A673 (cell line): Measurements from ENCODE around the gene KRTAP4-3.
"Not testable (repeated sequence)": the region's sequence is repeated elsewhere in the genome, so short reads cannot be mapped to it uniquely, and the experiment has no call there.

Experiments
- EZH2 ChIP-seq: fragments of 200-600 bp; sonication (generic); IDR thresholded peaks from 2 replicates; pipeline ENCODE4 v1.6.1; 2017; ENCODE audit warnings: borderline replicate concordance, low read depth, mild to moderate bottlenecking, mixed read lengths, antibody characterized with exemption, low read length; ENCODE audit not compliant: poor library complexity, severe bottlenecking
- TF ChIP-seq, protein P1 (sequence below): fragments of 300-800, 200-600 bp; sonication (generic); conservative IDR thresholded peaks from 2 replicates; pipeline ENCODE4 v1.5.1; 2017; ENCODE audit warnings: low read depth, mild to moderate bottlenecking, antibody characterized with exemption, low read length, moderate library complexity, mixed read lengths

DNA sequence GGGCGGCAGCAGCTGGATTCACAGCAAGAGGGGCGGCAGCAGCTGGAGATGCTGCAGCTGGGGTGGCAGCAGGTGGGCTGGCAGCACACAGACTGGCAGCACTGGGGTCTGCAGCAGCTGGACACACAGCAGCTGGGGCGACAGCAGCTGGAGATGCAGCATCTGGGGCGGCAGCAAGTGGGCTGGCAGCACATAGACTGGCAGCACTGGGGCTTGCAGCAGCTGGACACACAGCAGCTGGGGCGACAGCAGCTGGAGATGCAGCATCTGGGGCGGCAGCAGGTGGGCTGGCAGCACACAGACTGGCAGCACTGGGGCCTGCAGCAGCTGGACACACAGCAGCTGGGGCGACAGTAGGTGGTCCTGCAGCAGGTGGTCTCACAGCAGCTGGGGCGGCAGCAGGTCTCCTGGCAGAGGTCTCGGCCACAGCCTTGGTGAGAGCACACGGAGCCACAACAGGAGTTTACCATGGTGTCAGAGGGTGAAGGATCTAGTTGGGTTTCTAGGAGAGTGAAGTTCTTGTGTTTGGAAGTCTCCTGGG lies 50.1 kb downstream of the KRTAP4-3 start, which contains the start of gene KRTAP4-11:
- TF ChIP-seq, protein P1, sequence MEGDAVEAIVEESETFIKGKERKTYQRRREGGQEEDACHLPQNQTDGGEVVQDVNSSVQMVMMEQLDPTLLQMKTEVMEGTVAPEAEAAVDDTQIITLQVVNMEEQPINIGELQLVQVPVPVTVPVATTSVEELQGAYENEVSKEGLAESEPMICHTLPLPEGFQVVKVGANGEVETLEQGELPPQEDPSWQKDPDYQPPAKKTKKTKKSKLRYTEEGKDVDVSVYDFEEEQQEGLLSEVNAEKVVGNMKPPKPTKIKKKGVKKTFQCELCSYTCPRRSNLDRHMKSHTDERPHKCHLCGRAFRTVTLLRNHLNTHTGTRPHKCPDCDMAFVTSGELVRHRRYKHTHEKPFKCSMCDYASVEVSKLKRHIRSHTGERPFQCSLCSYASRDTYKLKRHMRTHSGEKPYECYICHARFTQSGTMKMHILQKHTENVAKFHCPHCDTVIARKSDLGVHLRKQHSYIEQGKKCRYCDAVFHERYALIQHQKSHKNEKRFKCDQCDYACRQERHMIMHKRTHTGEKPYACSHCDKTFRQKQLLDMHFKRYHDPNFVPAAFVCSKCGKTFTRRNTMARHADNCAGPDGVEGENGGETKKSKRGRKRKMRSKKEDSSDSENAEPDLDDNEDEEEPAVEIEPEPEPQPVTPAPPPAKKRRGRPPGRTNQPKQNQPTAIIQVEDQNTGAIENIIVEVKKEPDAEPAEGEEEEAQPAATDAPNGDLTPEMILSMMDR: not testable (repeated sequence)
- TF ChIP-seq EZH2: not testable (repeated sequence)
